Hepatocyte (in vitro differentiated cells): ENCODE data around the gene CMSS1. TPM values are rescaled to one million over a fixed set of nuclear protein-coding genes. Genes with fewer than 3 reads are reported as not detected.

ENCODE experiments used
- DNase-seq: peaks from one replicate; pipeline ENCODE4 v3.0.0-alpha.2; 2016; ENCODE audit warnings: low spot score
- H2AFZ ChIP-seq: fragments of 200-600 bp; sonication (generic); 2 replicates; pipeline ENCODE4 v1.6.0; 2016; ENCODE audit warnings: antibody characterized with exemption, mild to moderate bottlenecking
- H3K27ac ChIP-seq: fragments of 200-600 bp; sonication (generic); 2 replicates; pipeline ENCODE4 v1.5.1; 2016; ENCODE audit warnings: mild to moderate bottlenecking
- H3K27me3 ChIP-seq: fragments of 200-600 bp; sonication (generic); 2 replicates; pipeline ENCODE4 v1.6.1; 2016
- H3K36me3 ChIP-seq: fragments of 200-600 bp; sonication (generic); replicated peaks from 2 replicates; pipeline ENCODE4 v1.5.1; 2016; ENCODE audit warnings: low read depth; ENCODE audit not compliant: insufficient read depth
- H3K4me1 ChIP-seq: fragments of 200-600 bp; sonication (generic); 2 replicates; pipeline ENCODE4 v1.5.1; 2016; ENCODE audit warnings: mild to moderate bottlenecking, moderate library complexity; ENCODE audit not compliant: insufficient read depth
- H3K4me2 ChIP-seq: fragments of 200-600 bp; sonication (generic); 2 replicates; pipeline ENCODE4 v1.6.0; 2016
- H3K4me3 ChIP-seq: fragments of 200-600 bp; sonication (generic); 2 replicates; pipeline ENCODE4 v1.5.1; 2016; ENCODE audit warnings: mild to moderate bottlenecking
- H3K79me2 ChIP-seq: fragments of 200-600 bp; sonication (generic); 2 replicates; pipeline ENCODE4 v1.6.0; 2017; ENCODE audit warnings: mild to moderate bottlenecking
- H3K9me2 ChIP-seq: fragments of 200-600 bp; sonication (generic); replicated peaks from 2 replicates; pipeline ENCODE4 v1.6.0; 2017; ENCODE audit warnings: mild to moderate bottlenecking; ENCODE audit not compliant: insufficient read depth
- H3K9me3 ChIP-seq: fragments of 200-600 bp; sonication (generic); 2 replicates; pipeline ENCODE4 v1.5.1; 2016; ENCODE audit warnings: low read depth, mild to moderate bottlenecking
- H4K20me1 ChIP-seq: fragments of 200-600 bp; sonication (generic); 2 replicates; pipeline ENCODE4 v1.6.0; 2016; ENCODE audit warnings: mild to moderate bottlenecking; ENCODE audit not compliant: insufficient read depth, poor library complexity, severe bottlenecking
- EZH2 ChIP-seq: fragments of 200-600 bp; sonication (generic); IDR thresholded peaks from 2 replicates; pipeline ENCODE4 v1.6.1; 2016; ENCODE audit warnings: antibody characterized with exemption, mild to moderate bottlenecking, borderline replicate concordance
- EZH2phosphoT487 ChIP-seq: fragments of 200-600 bp; sonication (generic); IDR thresholded peaks from one replicate; pipeline ENCODE4 v1.6.1; 2018; ENCODE audit warnings: antibody characterized with exemption, mild to moderate bottlenecking, low read depth, moderate library complexity; ENCODE audit not compliant: unreplicated experiment, severe bottlenecking
- WGBS: methylation state at CpG from one replicate; pipeline ENCODE4 v1.1.6; 2016; ENCODE audit warnings: low lambda C conversion rate; ENCODE audit errors: missing lambda C conversion rate; 5-methylcytosine and 5-hydroxymethylcytosine counted together
- polyA plus RNA-seq: library from polyadenylated mRNA; unstranded; fragments of >200 nt; fragmentation: Nextera tagmentation; extraction: Ambion mirVana; gene quantifications from 2 replicates; pipeline ENCODE4 v1.2.1, GENCODE V29; 2016
- total RNA-seq: library from RNA; depleted of rRNA; stranded (reverse); fragments of >200 nt; gene quantifications from 2 replicates; pipeline ENCODE4 v1.2.3, GENCODE V29; 2014
- TF ChIP-seq, protein P1 (sequence below): fragments of 200-600 bp; sonication (generic); IDR thresholded peaks from 2 replicates; pipeline ENCODE4 v1.5.1; 2016; ENCODE audit warnings: antibody characterized with exemption, mild to moderate bottlenecking; ENCODE audit not compliant: poor library complexity

Gene CMSS1
- total and polyA plus RNA-seq, 2 experiments from 2014 or later, result 11.8 to 17.0 TPM

DNA sequence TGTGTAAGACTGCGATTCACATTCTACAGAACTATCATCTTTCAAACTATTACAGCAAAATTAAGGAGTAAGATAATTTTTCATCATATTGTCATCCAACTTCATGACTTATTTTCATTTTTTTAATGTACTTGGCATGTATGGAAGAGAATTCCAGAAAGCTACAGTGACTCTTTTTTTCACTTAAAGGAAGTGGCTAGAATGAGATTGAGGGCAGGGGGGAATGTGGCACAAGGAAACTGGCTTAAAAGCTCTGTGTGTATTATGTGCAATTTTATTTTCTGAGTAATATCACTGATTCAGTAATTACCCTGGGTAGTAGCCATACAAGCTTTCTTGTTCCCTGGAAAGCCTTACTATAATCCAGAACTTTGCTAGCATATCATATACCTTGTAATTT lies 202.1 kb downstream of the CMSS1 start:
- TF ChIP-seq EZH2 (no peak), EZH2phosphoT487 (no peak)
- TF ChIP-seq, protein P1, sequence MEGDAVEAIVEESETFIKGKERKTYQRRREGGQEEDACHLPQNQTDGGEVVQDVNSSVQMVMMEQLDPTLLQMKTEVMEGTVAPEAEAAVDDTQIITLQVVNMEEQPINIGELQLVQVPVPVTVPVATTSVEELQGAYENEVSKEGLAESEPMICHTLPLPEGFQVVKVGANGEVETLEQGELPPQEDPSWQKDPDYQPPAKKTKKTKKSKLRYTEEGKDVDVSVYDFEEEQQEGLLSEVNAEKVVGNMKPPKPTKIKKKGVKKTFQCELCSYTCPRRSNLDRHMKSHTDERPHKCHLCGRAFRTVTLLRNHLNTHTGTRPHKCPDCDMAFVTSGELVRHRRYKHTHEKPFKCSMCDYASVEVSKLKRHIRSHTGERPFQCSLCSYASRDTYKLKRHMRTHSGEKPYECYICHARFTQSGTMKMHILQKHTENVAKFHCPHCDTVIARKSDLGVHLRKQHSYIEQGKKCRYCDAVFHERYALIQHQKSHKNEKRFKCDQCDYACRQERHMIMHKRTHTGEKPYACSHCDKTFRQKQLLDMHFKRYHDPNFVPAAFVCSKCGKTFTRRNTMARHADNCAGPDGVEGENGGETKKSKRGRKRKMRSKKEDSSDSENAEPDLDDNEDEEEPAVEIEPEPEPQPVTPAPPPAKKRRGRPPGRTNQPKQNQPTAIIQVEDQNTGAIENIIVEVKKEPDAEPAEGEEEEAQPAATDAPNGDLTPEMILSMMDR, result no peak

DNA sequence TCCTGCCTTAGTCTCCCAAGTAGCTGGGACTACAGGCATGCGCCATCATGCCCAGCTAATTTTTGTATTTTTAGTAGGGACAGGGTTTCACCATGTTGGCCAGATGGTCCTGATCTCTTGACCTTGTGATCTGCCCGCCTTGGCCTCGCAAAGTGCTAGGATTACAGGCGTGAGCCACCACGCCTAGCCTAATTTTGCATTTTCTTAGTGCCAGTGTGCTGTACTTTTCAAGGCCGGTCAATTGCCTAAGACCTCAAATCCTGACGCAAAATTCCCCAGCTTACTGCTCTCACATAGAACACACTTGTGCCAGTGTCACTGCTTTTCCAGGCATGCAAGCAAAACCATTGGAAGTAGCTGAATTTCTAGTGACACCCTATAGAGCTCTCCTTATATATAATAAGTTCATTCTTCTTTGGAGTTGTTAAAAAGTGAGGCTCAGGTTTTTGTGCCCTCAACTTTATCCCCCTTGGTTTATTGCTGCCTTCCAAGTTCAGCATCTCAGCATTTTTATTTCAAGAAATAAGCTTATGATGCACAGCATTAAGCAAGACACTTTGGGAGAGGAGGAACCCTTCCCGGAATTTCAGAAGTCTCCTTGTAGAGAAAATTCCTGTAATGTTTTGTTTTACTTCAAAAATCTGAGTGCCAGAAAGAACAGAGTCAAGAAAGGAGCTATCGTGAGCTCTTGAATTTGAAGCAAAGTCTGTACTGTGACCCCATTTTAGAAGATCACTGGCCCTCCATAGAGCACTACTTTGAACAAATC lies 203.4 kb downstream of the CMSS1 start:
- Histone ChIP-seq H2AFZ (no peak overlapping the region), H3K4me1 (peaks cover 23% of the 10 kb centered on the region)
- 96% methylated on average over 9 of the region's 9 CpGs for WGBS

More for the DNA sequence above, 202.1 kb downstream of the CMSS1 start:
- no peak for DNase-seq
- WGBS, result 90% methylated on average over 1 of the region's 1 CpG
- H3K9me3 ChIP-seq, result peaks cover 7% of the 10 kb centered on the region
- H2AFZ ChIP-seq, result no peak overlapping the region
- H3K27ac ChIP-seq, result no peak overlapping the region
- H3K27me3 ChIP-seq, result no peaks in the 10 kb centered on the region
- H3K36me3 ChIP-seq, result no peaks in the 10 kb centered on the region
- H3K4me1 ChIP-seq, result peaks cover 18% of the 10 kb centered on the region
- H3K4me2 ChIP-seq, result no peak overlapping the region
- H3K79me2 ChIP-seq, result no peaks in the 10 kb centered on the region
- no peak overlapping the region for H3K4me3 ChIP-seq
- no peaks in the 10 kb centered on the region for H4K20me1 ChIP-seq
- no peaks in the 10 kb centered on the region for H3K9me2 ChIP-seq

DNA sequence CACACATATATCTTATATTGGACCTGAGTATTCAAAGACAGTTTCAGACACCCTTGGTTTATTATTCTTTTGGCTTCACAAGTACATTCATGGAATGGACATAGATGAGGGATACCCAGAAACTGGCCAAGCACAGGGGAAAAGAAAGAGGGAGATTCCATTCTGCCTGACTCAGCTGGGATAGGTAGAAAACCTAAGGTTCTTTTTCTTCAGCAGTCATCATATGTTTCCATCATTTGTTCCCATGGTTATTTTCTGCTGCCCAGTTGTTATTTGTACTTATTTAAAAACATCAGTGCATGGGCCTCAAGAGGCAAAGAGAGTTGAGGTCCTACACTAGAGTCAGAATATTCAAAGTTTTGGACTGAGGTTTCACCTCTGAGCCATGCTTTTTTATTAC lies 204.8 kb downstream of the CMSS1 start:
- no peak overlapping the region for H3K4me3 ChIP-seq
- peak overlapping the region; percentile 82 for H3K27ac ChIP-seq
- TF ChIP-seq EZH2 (no peak), EZH2phosphoT487 (no peak)
- TF ChIP-seq, protein P1, result no peak
- H3K36me3 ChIP-seq, result no peaks in the 10 kb centered on the region
- DNase-seq, result no peak
- no peaks in the 10 kb centered on the region for H3K27me3 ChIP-seq
- no peaks in the 10 kb centered on the region for H3K79me2 ChIP-seq
- no peaks in the 10 kb centered on the region for H3K9me3 ChIP-seq
- no peak overlapping the region for H2AFZ ChIP-seq
- peaks cover 23% of the 10 kb centered on the region for H3K4me1 ChIP-seq
- H3K4me2 ChIP-seq, result no peak overlapping the region
- no peaks in the 10 kb centered on the region for H3K9me2 ChIP-seq
- H4K20me1 ChIP-seq, result no peaks in the 10 kb centered on the region

More for the DNA sequence above, 203.4 kb downstream of the CMSS1 start:
- H3K36me3 ChIP-seq, result no peaks in the 10 kb centered on the region
- no peaks in the 10 kb centered on the region for H3K9me2 ChIP-seq
- no peaks in the 10 kb centered on the region for H4K20me1 ChIP-seq
- no peak overlapping the region for H3K4me3 ChIP-seq
- TF ChIP-seq EZH2phosphoT487, result no peak
- TF ChIP-seq, protein P1, result no peak
- TF ChIP-seq EZH2, result no peak
- no peaks in the 10 kb centered on the region for H3K9me3 ChIP-seq
- no peak overlapping the region for H3K4me2 ChIP-seq
- no peaks in the 10 kb centered on the region for H3K27me3 ChIP-seq
- no peaks in the 10 kb centered on the region for H3K79me2 ChIP-seq
- no peak overlapping the region for H3K27ac ChIP-seq
- no peak for DNase-seq

DNA sequence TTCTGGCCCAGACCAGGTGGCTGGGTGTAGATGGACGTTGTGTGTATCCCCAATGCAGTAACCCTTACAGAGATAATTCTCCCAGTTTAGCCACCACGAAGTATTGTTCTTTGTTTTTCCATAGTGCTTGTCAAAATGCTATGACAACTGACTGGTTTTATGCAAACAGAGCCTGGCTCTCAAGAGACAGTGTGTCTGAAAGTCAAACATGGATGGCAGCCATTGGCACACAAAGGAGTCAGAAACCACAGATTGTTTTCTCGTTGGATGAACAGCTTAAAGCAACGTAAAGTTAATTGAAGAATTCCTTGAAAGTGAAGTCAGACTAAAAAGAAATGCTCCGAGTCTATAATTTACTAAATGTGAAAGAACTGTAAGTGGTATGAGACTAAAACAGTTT lies 205.5 kb downstream of the CMSS1 start:
- no peak for TF ChIP-seq EZH2
- TF ChIP-seq, protein P1, result no peak
- no peak for TF ChIP-seq EZH2phosphoT487
- Histone ChIP-seq H3K4me3 (no peak overlapping the region), H3K4me2 (no peak overlapping the region), H3K79me2 (no peaks in the 10 kb centered on the region), H3K27me3 (no peaks in the 10 kb centered on the region), H3K36me3 (no peaks in the 10 kb centered on the region), H3K27ac (peak overlapping the region; percentile 82), H3K9me2 (no peaks in the 10 kb centered on the region), H3K4me1 (peaks cover 23% of the 10 kb centered on the region), H3K9me3 (no peaks in the 10 kb centered on the region), H4K20me1 (no peaks in the 10 kb centered on the region), H2AFZ (peak overlapping the region; percentile 7)
- 46% methylated on average over 5 of the region's 5 CpGs for WGBS
- DNase-seq, result no peak
